ENCODE measurements around the gene SETMAR. TPM values are rescaled to one million over a fixed set of nuclear protein-coding genes. Genes with fewer than 3 reads are reported as not detected.

Gene SETMAR
- total RNA-seq, 2 experiments from 2014 or later: 23.6 to 25.0 TPM

- DNase-seq: no peak
- peaks cover 22% of the 10 kb centered on the region for H3K36me3 Mint-ChIP-seq
- no peaks in the 10 kb centered on the region for H3K27me3 Mint-ChIP-seq
- peaks cover 12% of the 10 kb centered on the region for H3K9me3 Mint-ChIP-seq
- no peak overlapping the region for H3K27ac Mint-ChIP-seq
- H3K4me1 Mint-ChIP-seq: no peaks in the 10 kb centered on the region
- H3K4me3 Mint-ChIP-seq: no peak overlapping the region
Observed at GRCh38 chr3:4332574-4332973, 29.4 kb downstream of the SETMAR start.

- no peak overlapping the region for H3K27ac Mint-ChIP-seq
- peaks cover 12% of the 10 kb centered on the region for H3K9me3 Mint-ChIP-seq
- DNase-seq: no peak
- H3K4me1 Mint-ChIP-seq: no peaks in the 10 kb centered on the region
- H3K36me3 Mint-ChIP-seq: peaks cover 20% of the 10 kb centered on the region
- H3K4me3 Mint-ChIP-seq: no peak overlapping the region
- no peaks in the 10 kb centered on the region for H3K27me3 Mint-ChIP-seq
Observed at GRCh38 chr3:4332991-4333390, 29.8 kb downstream of the SETMAR start.

- no peak overlapping the region for H3K4me3 Mint-ChIP-seq
- peaks cover 9% of the 10 kb centered on the region for H3K9me3 Mint-ChIP-seq
- no peak overlapping the region for H3K27ac Mint-ChIP-seq
Observed at GRCh38 chr3:4334548-4334947, 31.4 kb downstream of the SETMAR start.

GRCh38 chr3:4335840-4336562 is 32.8 kb downstream of the SETMAR start:
- Mint-ChIP-seq H3K36me3 (no peaks in the 10 kb centered on the region), H3K27ac (no peak overlapping the region)

More at GRCh38 chr3:4334548-4334947, 31.4 kb downstream of the SETMAR start:
- Mint-ChIP-seq H3K27me3 (no peaks in the 10 kb centered on the region), H3K4me1 (no peaks in the 10 kb centered on the region), H3K36me3 (peaks cover 8% of the 10 kb centered on the region)
- no peak for DNase-seq

GRCh38 chr3:4336850-4337546 is 33.8 kb downstream of the SETMAR start:
- peaks cover 3% of the 10 kb centered on the region for H3K4me1 Mint-ChIP-seq
- no peak overlapping the region for H3K27ac Mint-ChIP-seq
- no peak overlapping the region for H3K4me3 Mint-ChIP-seq
- H3K9me3 Mint-ChIP-seq: no peaks in the 10 kb centered on the region
- DNase-seq: no peak
- H3K27me3 Mint-ChIP-seq: no peaks in the 10 kb centered on the region
- no peaks in the 10 kb centered on the region for H3K36me3 Mint-ChIP-seq

More at GRCh38 chr3:4335840-4336562, 32.8 kb downstream of the SETMAR start:
- no peak for DNase-seq
- Mint-ChIP-seq H3K4me1 (peaks cover 3% of the 10 kb centered on the region), H3K9me3 (no peaks in the 10 kb centered on the region), H3K4me3 (no peak overlapping the region), H3K27me3 (no peaks in the 10 kb centered on the region)

- H3K36me3 Mint-ChIP-seq: no peaks in the 10 kb centered on the region
- DNase-seq: no peak
- H3K4me3 Mint-ChIP-seq: no peak overlapping the region
- H3K27me3 Mint-ChIP-seq: no peaks in the 10 kb centered on the region
- peaks cover 3% of the 10 kb centered on the region for H3K4me1 Mint-ChIP-seq
- H3K9me3 Mint-ChIP-seq: no peaks in the 10 kb centered on the region
- H3K27ac Mint-ChIP-seq: no peak overlapping the region
Observed at GRCh38 chr3:4338751-4339150, 35.6 kb downstream of the SETMAR start.

GRCh38 chr3:4340077-4340410 is 36.9 kb downstream of the SETMAR start:
- Mint-ChIP-seq H3K27ac (no peak overlapping the region), H3K27me3 (no peaks in the 10 kb centered on the region), H3K4me3 (no peak overlapping the region), H3K4me1 (peaks cover 3% of the 10 kb centered on the region), H3K36me3 (no peaks in the 10 kb centered on the region), H3K9me3 (no peaks in the 10 kb centered on the region)
- DNase-seq: no peak

GRCh38 chr3:4340411-4341335 is 37.5 kb downstream of the SETMAR start:
- Mint-ChIP-seq H3K4me3 (no peak overlapping the region), H3K9me3 (no peaks in the 10 kb centered on the region), H3K4me1 (peaks cover 3% of the 10 kb centered on the region), H3K27me3 (no peaks in the 10 kb centered on the region), H3K27ac (no peak overlapping the region), H3K36me3 (no peaks in the 10 kb centered on the region)
- DNase-seq: no peak

- Mint-ChIP-seq H3K4me1 (peaks cover 3% of the 10 kb centered on the region), H3K27me3 (no peaks in the 10 kb centered on the region), H3K9me3 (no peaks in the 10 kb centered on the region), H3K36me3 (no peaks in the 10 kb centered on the region), H3K4me3 (no peak overlapping the region), H3K27ac (no peak overlapping the region)
- no peak for DNase-seq
Observed at GRCh38 chr3:4341336-4341675, 38.1 kb downstream of the SETMAR start.

- no peak for DNase-seq
- Mint-ChIP-seq H3K4me1 (peaks cover 3% of the 10 kb centered on the region), H3K36me3 (no peaks in the 10 kb centered on the region), H3K27ac (no peak overlapping the region), H3K27me3 (no peaks in the 10 kb centered on the region), H3K9me3 (no peaks in the 10 kb centered on the region), H3K4me3 (no peak overlapping the region)
Observed at GRCh38 chr3:4343258-4343657, 40.1 kb downstream of the SETMAR start.

GRCh38 chr3:4350789-4351163 is 47.6 kb downstream of the SETMAR start:
- Mint-ChIP-seq H3K27ac (peak overlapping the region; percentile 27), H3K9me3 (no peaks in the 10 kb centered on the region), H3K4me3 (peak overlapping the region; percentile 35), H3K4me1 (peaks cover 22% of the 10 kb centered on the region), H3K36me3 (peaks cover 3% of the 10 kb centered on the region), H3K27me3 (no peaks in the 10 kb centered on the region)
- peak; percentile 30 for DNase-seq

GRCh38 chr3:4351164-4351855 is 48.1 kb downstream of the SETMAR start:
- Mint-ChIP-seq H3K4me1 (peaks cover 22% of the 10 kb centered on the region), H3K36me3 (peaks cover 3% of the 10 kb centered on the region), H3K9me3 (no peaks in the 10 kb centered on the region), H3K27me3 (no peaks in the 10 kb centered on the region), H3K4me3 (peak overlapping the region; percentile 75), H3K27ac (peak overlapping the region; percentile 91)
- peak; percentile 27 for DNase-seq

- Mint-ChIP-seq H3K4me3 (peak overlapping the region; percentile 75), H3K27ac (peak overlapping the region; percentile 91), H3K4me1 (peaks cover 22% of the 10 kb centered on the region)
Observed at GRCh38 chr3:4351872-4352271, 48.7 kb downstream of the SETMAR start.

GRCh38 chr3:4355401-4356219 is 52.4 kb downstream of the SETMAR start:
- no peaks in the 10 kb centered on the region for H3K27me3 Mint-ChIP-seq
- no peaks in the 10 kb centered on the region for H3K9me3 Mint-ChIP-seq
- no peak for DNase-seq
- no peak overlapping the region for H3K27ac Mint-ChIP-seq
- H3K4me3 Mint-ChIP-seq: no peak overlapping the region
- peaks cover 21% of the 10 kb centered on the region for H3K4me1 Mint-ChIP-seq
- peaks cover 5% of the 10 kb centered on the region for H3K36me3 Mint-ChIP-seq

More at GRCh38 chr3:4351872-4352271, 48.7 kb downstream of the SETMAR start:
- DNase-seq: no peak
- Mint-ChIP-seq H3K9me3 (no peaks in the 10 kb centered on the region), H3K36me3 (peaks cover 3% of the 10 kb centered on the region), H3K27me3 (no peaks in the 10 kb centered on the region)

All from activated naive CD8-positive, alpha-beta T cell treated with anti-CD3 and anti-CD28 coated beads for 36 hours (primary cell).